Naive thymus-derived CD4-positive, alpha-beta T cell (primary cell): ENCODE data around the gene RHBDD1. TPM values are rescaled to one million over a fixed set of nuclear protein-coding genes. Genes with fewer than 3 reads are reported as not detected.

Experiments
- ATAC-seq: fragments of 150-1000 bp; cut with Tn5 transposase; 2 replicates; pipeline ENCODE4 v1.10.0; 2021; ENCODE audit warnings: mild to moderate bottlenecking, moderate library complexity
- CTCF ChIA-PET: fragments of 350-600 bp; sonication (Branson Sonifier 250); formaldehyde crosslinking; loops from one replicate; lab custom pipeline; 2021; ENCODE audit warnings: antibody characterized with exemption; lab: Charles Lee
- POLR2A ChIA-PET: fragments of 350-600 bp; sonication (Branson Sonifier 250); formaldehyde crosslinking; loops from one replicate; lab custom pipeline; 2021; ENCODE audit warnings: antibody characterized with exemption, inconsistent platforms; lab: Charles Lee
- DNase-seq, 9 donors: peaks; one replicate each; pipeline versions ENCODE4 v3.0.0 to v3.0.0-alpha.2; 2020 to 2022; ENCODE audit warnings: mixed read lengths in 1 of 9
- H3K27ac ChIP-seq: one replicate; pipeline ENCODE4 v1.7.0; 2013; ENCODE audit warnings: mild to moderate bottlenecking, low read depth, low read length, moderate library complexity
- H3K27me3 ChIP-seq, 2 donors: one replicate each; pipeline ENCODE4 v1.7.0; 2013; ENCODE audit warnings: low read length in 2 of 2, mild to moderate bottlenecking in 2 of 2, moderate library complexity in 2 of 2; ENCODE audit not compliant: control insufficient read depth in 2 of 2, insufficient read depth in 2 of 2
- H3K36me3 ChIP-seq, 3 experiments: 1 replicate in 2 of 3; 2 replicates in 1 of 3; pipeline ENCODE4 v1.7.0; 2013; ENCODE audit warnings: low read length in 3 of 3, mild to moderate bottlenecking in 3 of 3, moderate library complexity in 1 of 3; ENCODE audit not compliant: insufficient read depth in 3 of 3, control insufficient read depth in 2 of 3
- H3K4me1 ChIP-seq, 2 donors: one replicate each; pipeline ENCODE4 v1.7.0; 2013; ENCODE audit warnings: low read length in 2 of 2, mild to moderate bottlenecking in 2 of 2, moderate library complexity in 1 of 2; ENCODE audit not compliant: control insufficient read depth in 2 of 2, insufficient read depth in 2 of 2
- H3K4me3 ChIP-seq: 2 replicates; pipeline ENCODE4 v1.7.0; 2013; ENCODE audit warnings: mild to moderate bottlenecking, low read length
- H3K9me3 ChIP-seq, 3 experiments: 1 replicate in 2 of 3; 2 replicates in 1 of 3; pipeline ENCODE4 v1.7.0; 2013; ENCODE audit warnings: low read length in 3 of 3; ENCODE audit not compliant: control insufficient read depth in 2 of 3
- H3K27ac Mint-ChIP-seq, 9 donors: one replicate each; pipeline ENCODE4 v1.8.0; 2020 to 2022; ENCODE audit warnings: mixed read lengths in 9 of 9, mild to moderate bottlenecking in 8 of 9, moderate library complexity in 5 of 9, inconsistent platforms in 2 of 9
- H3K27me3 Mint-ChIP-seq, 5 donors: one replicate each; pipeline ENCODE4 v1.8.0; 2021 to 2022; ENCODE audit warnings: mixed read lengths in 5 of 5, mild to moderate bottlenecking in 1 of 5
- H3K36me3 Mint-ChIP-seq, 5 donors: one replicate each; pipeline ENCODE4 v1.8.0; 2020 to 2022; ENCODE audit warnings: mixed read lengths in 5 of 5, mild to moderate bottlenecking in 3 of 5, inconsistent platforms in 1 of 5
- H3K4me1 Mint-ChIP-seq, 7 donors: one replicate each; pipeline ENCODE4 v1.8.0; 2020 to 2022; ENCODE audit warnings: mixed read lengths in 7 of 7, mild to moderate bottlenecking in 3 of 7, inconsistent platforms in 1 of 7
- H3K4me3 Mint-ChIP-seq, 10 donors: one replicate each; pipeline ENCODE4 v1.8.0; 2020 to 2022; ENCODE audit warnings: mild to moderate bottlenecking in 10 of 10, mixed read lengths in 10 of 10, moderate library complexity in 6 of 10, inconsistent platforms in 2 of 10
- H3K9me3 Mint-ChIP-seq, 11 donors: one replicate each; pipeline ENCODE4 v1.8.0; 2020 to 2022; ENCODE audit warnings: mixed read lengths in 11 of 11, mild to moderate bottlenecking in 4 of 11, inconsistent platforms in 1 of 11, moderate library complexity in 1 of 11
- intact Hi-C, 2 donors: fragments of 100-400 bp; cut with micrococcal nuclease; formaldehyde crosslinking; loops; one replicate each; pipeline ENCODE4 v1.15.1; 2023
- polyA plus RNA-seq, 2 donors: library from polyadenylated mRNA; unstranded; fragments of 300-500 nt; fragmentation: Illumina TruSeq; gene quantifications; one replicate each; pipeline ENCODE4 v1.2.3, GENCODE V29; 2021
- total RNA-seq, 6 experiments: library from RNA in 5 of 6; stranded (reverse) in 5 of 6; gene quantifications; 1 replicate in 5 of 6; 2 replicates in 1 of 6; pipeline ENCODE4 v1.2.3 and lab custom pipeline; 2021 to 2026

RHBDD1 gene
- total and polyA plus RNA-seq, 7 experiments from 2014 or later = 21.2 to 70.8 (median 48.3) TPM

- DNase-seq (no peak), ATAC-seq (no peak)
- Mint-ChIP-seq H3K27me3 (peaks cover 0 to 2% (median 0%) of the 10 kb centered on the region in 5 donors), H3K4me1 (peaks cover 5 to 51% (median 37%) of the 10 kb centered on the region in 7 donors), H3K9me3 (no peaks in the 10 kb centered on the region), H3K4me3 (peak overlapping the region in 4 of 10 donors; percentile 28 to 48 (median 36)), H3K27ac (peak overlapping the region in 5 of 9 donors; percentile 33 to 87 (median 74)), H3K36me3 (peaks cover 0 to 4% (median 0%) of the 10 kb centered on the region in 5 donors)
- H3K4me1 ChIP-seq = peaks cover 8 to 12% of the 10 kb centered on the region in 2 donors
- H3K36me3 ChIP-seq = peaks cover 0 to 10% (median 0%) of the 10 kb centered on the region in 3 experiments
- H3K27ac ChIP-seq = no peak overlapping the region
- no peaks in the 10 kb centered on the region for H3K27me3 ChIP-seq
- no peaks in the 10 kb centered on the region for H3K9me3 ChIP-seq
- intact Hi-C loops = loop anchor here (5.0 kb wide), 3 partner anchors 77 to 1847 kb away; partner anchors contain the start of gene AGFG1 (in 1 of the 2)
- ChIA-PET POLR2A (interaction anchor here (0.8 kb wide), 1 partner anchor 41 kb away, joined by 3 read pairs; the partner anchor contains the start of gene RHBDD1), CTCF (interaction anchor here (0.6 kb wide), 1 partner anchor 199 kb away, joined by 5 read pairs; no protein-coding TSS in a partner anchor)
- no peak overlapping the region for H3K4me3 ChIP-seq
Observed at GRCh38 chr2:226794751-226795171, 41.1 kb upstream of the RHBDD1 start.

- Histone ChIP-seq H3K4me1 (peaks cover 11 to 17% of the 10 kb centered on the region in 2 donors), H3K36me3 (peaks cover 0 to 10% (median 0%) of the 10 kb centered on the region in 3 experiments), H3K9me3 (no peaks in the 10 kb centered on the region), H3K4me3 (no peak overlapping the region), H3K27me3 (no peaks in the 10 kb centered on the region), H3K27ac (no peak overlapping the region)
- ATAC-seq (no peak), DNase-seq (no peak)
- peaks cover 0 to 4% (median 0%) of the 10 kb centered on the region in 5 donors for H3K36me3 Mint-ChIP-seq
- H3K27ac Mint-ChIP-seq = peak overlapping the region in 1 of 9 donors; percentile 33
- peaks cover 8 to 54% (median 35%) of the 10 kb centered on the region in 7 donors for H3K4me1 Mint-ChIP-seq
- ChIA-PET CTCF (interaction anchor here (0.6 kb wide), 1 partner anchor 198 kb away, joined by 5 read pairs; no protein-coding TSS in a partner anchor), POLR2A (interaction anchor here (1.3 kb wide), 1 partner anchor 40 kb away, joined by 3 read pairs; no protein-coding TSS in a partner anchor)
- H3K9me3 Mint-ChIP-seq = no peaks in the 10 kb centered on the region
- H3K27me3 Mint-ChIP-seq = peaks cover 0 to 2% (median 0%) of the 10 kb centered on the region in 5 donors
- H3K4me3 Mint-ChIP-seq = no peak overlapping the region
- intact Hi-C loops = no loop called here
Observed at GRCh38 chr2:226795281-226796011, 40.4 kb upstream of the RHBDD1 start.

GRCh38 chr2:226796012-226796839, 39.6 kb upstream of the RHBDD1 start:
- Mint-ChIP-seq H3K36me3 (peaks cover 0 to 4% (median 0%) of the 10 kb centered on the region in 5 donors), H3K27me3 (peaks cover 0 to 5% (median 0%) of the 10 kb centered on the region in 5 donors), H3K27ac (peak overlapping the region in 4 of 9 donors; percentile 14 to 52 (median 41)), H3K4me1 (peaks cover 13 to 53% (median 40%) of the 10 kb centered on the region in 7 donors), H3K9me3 (no peaks in the 10 kb centered on the region), H3K4me3 (peak overlapping the region in 5 of 10 donors; percentile 7 to 70 (median 14))
- intact Hi-C loops = no loop called here
- POLR2A ChIA-PET = interaction anchor here (1.3 kb wide), 1 partner anchor 39 kb away, joined by 3 read pairs; no protein-coding TSS in a partner anchor
- no peak overlapping the region for H3K4me3 ChIP-seq
- no peaks in the 10 kb centered on the region for H3K9me3 ChIP-seq
- no peaks in the 10 kb centered on the region for H3K27me3 ChIP-seq
- no peak overlapping the region for H3K27ac ChIP-seq
- ATAC-seq (no peak), DNase-seq (no peak)
- peaks cover 0 to 10% (median 0%) of the 10 kb centered on the region in 3 experiments for H3K36me3 ChIP-seq
- CTCF ChIA-PET = no interaction called here
- peaks cover 12 to 14% of the 10 kb centered on the region in 2 donors for H3K4me1 ChIP-seq

- peak overlapping the region in 5 of 10 donors; percentile 14 to 91 (median 34) for H3K4me3 Mint-ChIP-seq
- CTCF ChIA-PET = no interaction called here
- DNase-seq = peak in 1 of 9 donors; percentile 20
- Histone ChIP-seq H3K4me1 (peaks cover 13 to 14% of the 10 kb centered on the region in 2 donors), H3K27ac (no peak overlapping the region), H3K4me3 (no peak overlapping the region), H3K9me3 (no peaks in the 10 kb centered on the region), H3K27me3 (no peaks in the 10 kb centered on the region), H3K36me3 (peaks cover 0 to 10% (median 0%) of the 10 kb centered on the region in 3 experiments)
- H3K9me3 Mint-ChIP-seq = no peaks in the 10 kb centered on the region
- H3K27me3 Mint-ChIP-seq = peaks cover 0 to 5% (median 0%) of the 10 kb centered on the region in 5 donors
- intact Hi-C loops = no loop called here
- no peak for ATAC-seq
- POLR2A ChIA-PET = interaction anchor here (1.3 kb wide), 1 partner anchor 38 kb away, joined by 3 read pairs; no protein-coding TSS in a partner anchor
- peaks cover 16 to 57% (median 43%) of the 10 kb centered on the region in 7 donors for H3K4me1 Mint-ChIP-seq
- peak overlapping the region in 1 of 9 donors; percentile 28 for H3K27ac Mint-ChIP-seq
- H3K36me3 Mint-ChIP-seq = peaks cover 0 to 4% (median 0%) of the 10 kb centered on the region in 5 donors
Observed at GRCh38 chr2:226796840-226797288, 39.0 kb upstream of the RHBDD1 start.

- H3K27me3 ChIP-seq = no peaks in the 10 kb centered on the region
- peaks cover 9 to 13% of the 10 kb centered on the region in 2 donors for H3K4me1 ChIP-seq
- DNase-seq (peak in 1 of 9 donors; percentile 14), ATAC-seq (no peak)
- peaks cover 0 to 10% (median 0%) of the 10 kb centered on the region in 3 experiments for H3K36me3 ChIP-seq
- intact Hi-C loops = no loop called here
- Mint-ChIP-seq H3K36me3 (peaks cover 0 to 4% (median 0%) of the 10 kb centered on the region in 5 donors), H3K9me3 (no peaks in the 10 kb centered on the region), H3K4me1 (peaks cover 12 to 54% (median 40%) of the 10 kb centered on the region in 7 donors), H3K4me3 (peak overlapping the region in 8 of 10 donors; percentile 51 to 92 (median 90)), H3K27ac (peak overlapping the region in 1 of 9 donors; percentile 28), H3K27me3 (peaks cover 0 to 5% (median under 1%) of the 10 kb centered on the region in 5 donors)
- H3K4me3 ChIP-seq = no peak overlapping the region
- H3K9me3 ChIP-seq = no peaks in the 10 kb centered on the region
- CTCF ChIA-PET = interaction anchor here (1.8 kb wide), 1 partner anchor 38 kb away, joined by 5 read pairs; the partner anchor contains the start of gene RHBDD1
- POLR2A ChIA-PET = interaction anchor here (1.2 to 3.5 kb wide), 2 partner anchors 9 to 38 kb away, joined by 3 to 17 read pairs; partner anchors contain the start of gene RHBDD1
- H3K27ac ChIP-seq = no peak overlapping the region
Observed at GRCh38 chr2:226797289-226797988, 38.4 kb upstream of the RHBDD1 start.
